Measurements from ENCODE around the gene RMND1. TPM values are rescaled to one million over a fixed set of nuclear protein-coding genes. Genes with fewer than 3 reads are reported as not detected.

RMND1 gene
- total RNA-seq, 1 donor from 2014 or later = 44.0 TPM

DNA sequence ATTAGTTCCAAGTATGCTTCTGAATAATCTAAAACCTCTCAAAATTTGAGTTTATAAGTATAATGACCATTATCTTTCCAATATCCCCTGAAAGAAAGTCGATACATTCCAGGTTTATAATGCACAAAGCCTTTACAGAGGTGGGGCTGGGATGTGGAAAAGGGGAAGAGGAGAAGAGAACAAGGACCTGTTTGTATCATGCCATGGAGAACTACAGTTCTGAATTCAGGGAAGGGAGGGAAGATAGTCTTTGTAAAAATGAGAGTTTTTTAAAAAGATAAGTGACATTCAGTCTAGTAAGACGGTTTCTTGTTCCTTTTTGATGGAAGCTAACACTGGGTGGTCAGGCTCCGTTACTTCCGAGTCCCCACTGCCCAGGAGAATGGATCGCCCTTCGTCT is 86.7 kb downstream of the RMND1 start:
- Histone ChIP-seq H3K9ac (no peak overlapping the region), H3K4me2 (no peak overlapping the region), H3K27ac (no peak overlapping the region), H3K79me2 (ENCODE audit: low read depth) (no peaks in the 10 kb centered on the region), H3K27me3 (no peaks in the 10 kb centered on the region), H3K9me3 (ENCODE audit: low read depth) (no peaks in the 10 kb centered on the region), H3K4me3 (no peak overlapping the region), H4K20me1 (ENCODE audit: low read depth) (no peaks in the 10 kb centered on the region), H3F3A (ENCODE audit: low read depth) (no peaks in the 10 kb centered on the region), H3K4me1 (no peaks in the 10 kb centered on the region), H2AFZ (replicated peaks) (no peak overlapping the region), H3K36me3 (peaks cover 6% of the 10 kb centered on the region)
- no peaks in the 10 kb centered on the region for H3K27me3 Mint-ChIP-seq (ENCODE audit: insufficient read depth, low read depth)
- no peaks in the 10 kb centered on the region for H3K9me3 Mint-ChIP-seq
- H3K4me1 Mint-ChIP-seq = no peaks in the 10 kb centered on the region
- DNase-seq (ENCODE audit: low spot score) = no peak
- no peak overlapping the region for H3K4me3 Mint-ChIP-seq
- no peak for TF ChIP-seq EZH2phosphoT487 (IDR thresholded peaks at IDR 0.05)
- TF ChIP-seq, protein P1, sequence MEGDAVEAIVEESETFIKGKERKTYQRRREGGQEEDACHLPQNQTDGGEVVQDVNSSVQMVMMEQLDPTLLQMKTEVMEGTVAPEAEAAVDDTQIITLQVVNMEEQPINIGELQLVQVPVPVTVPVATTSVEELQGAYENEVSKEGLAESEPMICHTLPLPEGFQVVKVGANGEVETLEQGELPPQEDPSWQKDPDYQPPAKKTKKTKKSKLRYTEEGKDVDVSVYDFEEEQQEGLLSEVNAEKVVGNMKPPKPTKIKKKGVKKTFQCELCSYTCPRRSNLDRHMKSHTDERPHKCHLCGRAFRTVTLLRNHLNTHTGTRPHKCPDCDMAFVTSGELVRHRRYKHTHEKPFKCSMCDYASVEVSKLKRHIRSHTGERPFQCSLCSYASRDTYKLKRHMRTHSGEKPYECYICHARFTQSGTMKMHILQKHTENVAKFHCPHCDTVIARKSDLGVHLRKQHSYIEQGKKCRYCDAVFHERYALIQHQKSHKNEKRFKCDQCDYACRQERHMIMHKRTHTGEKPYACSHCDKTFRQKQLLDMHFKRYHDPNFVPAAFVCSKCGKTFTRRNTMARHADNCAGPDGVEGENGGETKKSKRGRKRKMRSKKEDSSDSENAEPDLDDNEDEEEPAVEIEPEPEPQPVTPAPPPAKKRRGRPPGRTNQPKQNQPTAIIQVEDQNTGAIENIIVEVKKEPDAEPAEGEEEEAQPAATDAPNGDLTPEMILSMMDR (IDR thresholded peaks at IDR 0.05) = no peak
- no peak for TF ChIP-seq EZH2 (IDR thresholded peaks at IDR 0.05)
- no peak overlapping the region for H3K27ac Mint-ChIP-seq
- H3K36me3 Mint-ChIP-seq = peaks cover 33% of the 10 kb centered on the region

DNA sequence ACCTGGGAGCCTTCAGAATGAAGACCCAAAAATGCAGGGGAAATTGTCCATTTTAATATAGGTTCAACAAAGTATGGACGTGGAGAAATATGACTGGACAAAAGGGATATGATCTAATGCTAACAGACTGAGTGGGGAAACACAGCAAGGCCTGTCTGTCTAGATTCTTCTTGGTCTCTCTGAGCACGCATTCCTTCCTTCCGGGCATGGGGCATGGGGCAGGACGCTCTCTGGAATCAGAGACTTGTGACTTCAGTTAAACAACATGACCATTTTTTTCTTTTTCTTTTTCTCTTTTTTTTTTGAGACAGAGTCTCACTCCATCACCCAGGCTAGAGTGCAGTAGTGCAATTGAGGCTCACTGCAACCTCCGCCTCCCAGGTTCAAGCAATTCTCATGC is 92.4 kb downstream of the RMND1 start:
- H3K79me2 ChIP-seq (ENCODE audit: low read depth) = no peaks in the 10 kb centered on the region
- TF ChIP-seq, protein P1 (IDR thresholded peaks at IDR 0.05) = no peak
- no peak for TF ChIP-seq EZH2phosphoT487 (IDR thresholded peaks at IDR 0.05)
- no peak for TF ChIP-seq EZH2 (IDR thresholded peaks at IDR 0.05)
- H3K4me3 Mint-ChIP-seq = no peak overlapping the region

DNA sequence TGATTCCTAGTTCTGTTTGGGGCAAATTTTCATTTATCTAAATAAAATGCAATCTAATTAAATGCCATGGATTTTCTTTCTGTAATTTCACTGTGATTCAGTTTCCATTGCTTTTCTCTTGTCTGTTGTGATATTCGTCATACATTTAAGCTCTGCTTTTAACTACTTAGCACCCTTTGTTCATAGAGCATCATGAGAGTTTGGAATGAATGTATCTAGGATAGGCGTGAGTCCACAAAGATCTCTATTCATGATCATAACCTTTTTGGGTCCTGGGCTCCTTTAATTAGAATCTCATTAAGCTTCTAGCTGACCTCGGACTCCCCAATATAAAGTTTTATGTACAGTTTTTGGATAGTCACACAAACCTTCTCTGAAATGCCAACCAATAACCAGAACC is 93.5 kb downstream of the RMND1 start:
- Mint-ChIP-seq H3K4me3 (no peak overlapping the region), H3K36me3 (peaks cover 24% of the 10 kb centered on the region), H3K4me1 (no peaks in the 10 kb centered on the region), H3K27ac (no peak overlapping the region), H3K27me3 (ENCODE audit: insufficient read depth, low read depth) (no peaks in the 10 kb centered on the region), H3K9me3 (no peaks in the 10 kb centered on the region)
- H3K9me3 ChIP-seq (ENCODE audit: low read depth) = no peaks in the 10 kb centered on the region
- no peak overlapping the region for H2AFZ ChIP-seq (replicated peaks)
- H3K27me3 ChIP-seq = no peaks in the 10 kb centered on the region
- H3K4me2 ChIP-seq = no peak overlapping the region
- H3K79me2 ChIP-seq (ENCODE audit: low read depth) = no peaks in the 10 kb centered on the region
- H3K4me3 ChIP-seq = no peak overlapping the region
- no peaks in the 10 kb centered on the region for H3K36me3 ChIP-seq
- TF ChIP-seq EZH2 (IDR thresholded peaks at IDR 0.05) (no peak), EZH2phosphoT487 (IDR thresholded peaks at IDR 0.05) (no peak)
- TF ChIP-seq, protein P1 (IDR thresholded peaks at IDR 0.05) = no peak
- no peak overlapping the region for H3K9ac ChIP-seq
- no peak overlapping the region for H3K27ac ChIP-seq
- H3F3A ChIP-seq (ENCODE audit: low read depth) = no peaks in the 10 kb centered on the region
- H4K20me1 ChIP-seq (ENCODE audit: low read depth) = no peaks in the 10 kb centered on the region
- no peaks in the 10 kb centered on the region for H3K4me1 ChIP-seq
- DNase-seq (ENCODE audit: low spot score) = no peak

More for the DNA sequence above, 92.4 kb downstream of the RMND1 start:
- Histone ChIP-seq H4K20me1 (ENCODE audit: low read depth) (no peaks in the 10 kb centered on the region), H3K9ac (no peak overlapping the region), H3K4me1 (no peaks in the 10 kb centered on the region), H3K27me3 (no peaks in the 10 kb centered on the region), H2AFZ (replicated peaks) (no peak overlapping the region), H3K4me2 (no peak overlapping the region), H3F3A (ENCODE audit: low read depth) (no peaks in the 10 kb centered on the region), H3K27ac (no peak overlapping the region), H3K4me3 (no peak overlapping the region), H3K9me3 (ENCODE audit: low read depth) (no peaks in the 10 kb centered on the region), H3K36me3 (no peaks in the 10 kb centered on the region)
- no peak overlapping the region for H3K27ac Mint-ChIP-seq
- H3K27me3 Mint-ChIP-seq (ENCODE audit: insufficient read depth, low read depth) = no peaks in the 10 kb centered on the region
- no peak for DNase-seq (ENCODE audit: low spot score)
- peaks cover 23% of the 10 kb centered on the region for H3K36me3 Mint-ChIP-seq
- no peaks in the 10 kb centered on the region for H3K9me3 Mint-ChIP-seq
- H3K4me1 Mint-ChIP-seq = no peaks in the 10 kb centered on the region

Data from neural progenitor cell (in vitro differentiated cells).